Neuronal stem cell (in vitro differentiated cells): ENCODE measurements around the gene GABBR2.
"Not testable (repeated sequence)": the region's sequence is repeated elsewhere in the genome, so short reads cannot be mapped to it uniquely, and the experiment has no call there.

Experiments
- DNase-seq: peaks from one replicate; pipeline ENCODE4 v3.0.0-alpha.2; 2013; ENCODE audit warnings: low spot score
- H2AFZ ChIP-seq: one replicate; pipeline ENCODE4 v1.6.1; 2013; ENCODE audit warnings: mild to moderate bottlenecking, low read length, inconsistent platforms
- H2AK5ac ChIP-seq: 2 replicates; pipeline ENCODE4 v1.6.1; 2013; ENCODE audit warnings: low read depth, mild to moderate bottlenecking, inconsistent platforms, low read length, moderate library complexity, mixed read lengths
- H2BK120ac ChIP-seq: 2 replicates; pipeline ENCODE4 v1.6.1; 2013; ENCODE audit warnings: low read depth, mild to moderate bottlenecking, inconsistent platforms, low read length, moderate library complexity, mixed read lengths
- H2BK12ac ChIP-seq: one replicate; pipeline ENCODE4 v1.6.1; 2013; ENCODE audit warnings: low read length, inconsistent platforms
- H2BK15ac ChIP-seq: 2 replicates; pipeline ENCODE4 v1.6.1; 2013; ENCODE audit warnings: mild to moderate bottlenecking, low read length, inconsistent platforms, mixed read lengths
- H2BK5ac ChIP-seq: one replicate; pipeline ENCODE4 v1.6.1; 2013; ENCODE audit warnings: inconsistent platforms, mild to moderate bottlenecking, low read length, moderate library complexity
- H3K14ac ChIP-seq: one replicate; pipeline ENCODE4 v1.6.1; 2013; ENCODE audit warnings: low read length, inconsistent platforms
- H3K18ac ChIP-seq: 2 replicates; pipeline ENCODE4 v1.6.1; 2013; ENCODE audit warnings: low read length, inconsistent platforms
- H3K23ac ChIP-seq: 2 replicates; pipeline ENCODE4 v1.6.1; 2013; ENCODE audit warnings: low read depth, mild to moderate bottlenecking, mixed read lengths, low read length, inconsistent platforms; ENCODE audit not compliant: poor library complexity
- H3K27ac ChIP-seq: replicated peaks from 3 replicates; pipeline ENCODE4 v1.5.1; 2013; ENCODE audit warnings: low read length, inconsistent platforms
- H3K27me3 ChIP-seq, 3 experiments: 2 replicates each; pipeline ENCODE4 v1.6.1; 2013; ENCODE audit warnings: low read length in 3 of 3, mild to moderate bottlenecking in 2 of 3, inconsistent platforms in 1 of 3, low read depth in 1 of 3, mixed read lengths in 1 of 3, moderate library complexity in 1 of 3; ENCODE audit not compliant: control insufficient read depth in 3 of 3, insufficient read depth in 3 of 3
- H3K36me3 ChIP-seq, 2 donors: replicated peaks in 1 of 2; 2 replicates each; pipeline ENCODE4 v1.6.1; 2013; ENCODE audit warnings: low read length in 2 of 2; ENCODE audit not compliant: control insufficient read depth in 2 of 2, insufficient read depth in 2 of 2
- H3K4ac ChIP-seq: 2 replicates; pipeline ENCODE4 v1.6.1; 2013; ENCODE audit warnings: inconsistent platforms, mild to moderate bottlenecking, low read length, moderate library complexity
- H3K4me1 ChIP-seq, 2 donors: 1 replicate in 1 of 2; 2 replicates in 1 of 2; pipeline ENCODE4 v1.6.1; 2013; ENCODE audit warnings: low read length in 2 of 2, low read depth in 1 of 2; ENCODE audit not compliant: control insufficient read depth in 2 of 2, insufficient read depth in 1 of 2
- H3K4me2 ChIP-seq: one replicate; pipeline ENCODE4 v1.6.1; 2013; ENCODE audit warnings: mild to moderate bottlenecking, low read length, inconsistent platforms; ENCODE audit not compliant: insufficient read depth, poor library complexity, severe bottlenecking
- H3K4me3 ChIP-seq, 2 donors: 2 replicates each; pipeline ENCODE4 v1.5.1; 2013; ENCODE audit warnings: low read length in 2 of 2, mild to moderate bottlenecking in 2 of 2, inconsistent platforms in 1 of 2, moderate library complexity in 1 of 2
- H3K79me1 ChIP-seq: one replicate; pipeline ENCODE4 v1.6.1; 2013; ENCODE audit warnings: low read depth, mild to moderate bottlenecking, inconsistent platforms, low read length, moderate library complexity
- H3K9ac ChIP-seq: one replicate; pipeline ENCODE4 v1.6.1; 2013; ENCODE audit warnings: mild to moderate bottlenecking, low read depth, low read length, inconsistent platforms; ENCODE audit not compliant: poor library complexity
- H3K9me3 ChIP-seq, 2 donors: replicated peaks in 1 of 2; 2 replicates each; pipeline versions ENCODE3 to v1.6.1; 2013; ENCODE audit warnings: low read length in 2 of 2, mild to moderate bottlenecking in 2 of 2, inconsistent platforms in 1 of 2, low read depth in 1 of 2, mixed read lengths in 1 of 2, moderate library complexity in 1 of 2; ENCODE audit not compliant: control insufficient read depth in 2 of 2, insufficient read depth in 1 of 2
- H4K8ac ChIP-seq: one replicate; pipeline ENCODE4 v1.6.1; 2013; ENCODE audit warnings: low read depth, mild to moderate bottlenecking, inconsistent platforms, low read length, moderate library complexity
- H4K91ac ChIP-seq: one replicate; pipeline ENCODE4 v1.6.1; 2013; ENCODE audit warnings: low read length, low read depth, mild to moderate bottlenecking, inconsistent platforms; ENCODE audit not compliant: poor library complexity
- WGBS, 2 donors: extraction: QIAGEN DNeasy Blood & Tissue Kit; methylation state at CpG; one replicate each; pipeline ENCODE4 v1.1.7; 2013; ENCODE audit warnings: missing lambda C conversion rate in 2 of 2, mixed read lengths in 1 of 2; ENCODE audit not compliant: insufficient read length in 2 of 2, insufficient replicate concordance in 1 of 2; ENCODE audit errors: extremely low coverage in 2 of 2; 5-methylcytosine and 5-hydroxymethylcytosine counted together

The GABBR2 gene

DNA sequence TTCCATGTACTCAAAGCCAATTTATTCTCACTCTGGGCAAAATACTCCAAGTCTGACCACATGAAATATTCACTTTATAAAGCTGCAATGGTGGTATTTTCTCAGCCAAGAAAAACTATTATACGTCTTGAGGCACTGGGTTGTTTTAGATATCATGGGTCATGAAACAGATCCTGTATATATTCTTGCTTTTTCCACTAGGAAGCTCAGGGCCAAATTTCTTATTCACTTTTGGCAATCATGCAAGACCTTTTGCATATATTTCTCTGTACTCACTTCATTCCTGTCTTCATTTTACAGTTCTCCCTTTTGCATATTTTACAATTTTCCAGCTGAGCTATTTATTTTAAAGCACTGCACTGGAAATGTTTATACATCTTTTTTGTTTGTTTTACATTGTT lies 49.8 kb downstream of the GABBR2 start:
- WGBS, 2 donors: no CpG with 5 or more reads among the region's 1 CpG

DNA sequence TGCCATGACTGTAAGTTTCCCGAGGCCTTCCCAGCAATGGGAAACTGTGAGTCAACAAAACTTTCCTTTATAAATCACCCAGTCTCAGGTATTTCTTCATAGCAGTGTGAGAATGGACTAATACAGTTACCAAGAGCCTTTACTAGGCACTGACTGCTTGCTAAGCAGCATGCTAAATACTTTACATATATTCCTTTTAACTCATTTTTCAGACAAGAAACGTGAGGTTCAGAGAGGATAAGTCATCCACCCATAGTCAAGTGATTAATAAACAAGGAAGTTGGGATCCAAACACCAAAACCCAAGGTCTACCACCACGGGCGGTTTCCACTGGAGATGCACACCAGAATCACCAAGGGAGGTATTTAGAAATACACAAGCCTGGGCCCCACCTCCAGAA lies 50.8 kb downstream of the GABBR2 start:
- H2AFZ ChIP-seq: no peak overlapping the region
- no peak overlapping the region for H3K14ac ChIP-seq
- H4K8ac ChIP-seq: no peak overlapping the region
- no peak overlapping the region for H4K91ac ChIP-seq
- no peaks in the 10 kb centered on the region for H3K9me3 ChIP-seq
- no peaks in the 10 kb centered on the region for H3K4me1 ChIP-seq
- no peaks in the 10 kb centered on the region for H3K27me3 ChIP-seq
- no peak overlapping the region for H3K27ac ChIP-seq
- no peak overlapping the region for H2AK5ac ChIP-seq
- no peak overlapping the region for H3K4ac ChIP-seq
- no peak overlapping the region for H3K4me3 ChIP-seq
- H3K79me1 ChIP-seq: no peaks in the 10 kb centered on the region
- H3K18ac ChIP-seq: no peak overlapping the region
- no peak overlapping the region for H2BK120ac ChIP-seq
- no peak overlapping the region for H3K9ac ChIP-seq
- no peak overlapping the region for H2BK5ac ChIP-seq
- DNase-seq: no peak
- H3K4me2 ChIP-seq: no peak overlapping the region
- no CpG with 5 or more reads among the region's 4 CpGs for WGBS, 2 donors
- no peaks in the 10 kb centered on the region for H3K36me3 ChIP-seq
- H2BK12ac ChIP-seq: no peak overlapping the region
- no peak overlapping the region for H2BK15ac ChIP-seq
- H3K23ac ChIP-seq: no peak overlapping the region

More for the DNA sequence above, 49.8 kb downstream of the GABBR2 start:
- Histone ChIP-seq H3K36me3 (no peaks in the 10 kb centered on the region), H2AK5ac (no peak overlapping the region), H3K79me1 (no peaks in the 10 kb centered on the region), H3K4me2 (no peak overlapping the region), H3K23ac (no peak overlapping the region), H2AFZ (no peak overlapping the region), H3K9me3 (no peaks in the 10 kb centered on the region), H3K27me3 (no peaks in the 10 kb centered on the region), H3K9ac (no peak overlapping the region), H4K8ac (no peak overlapping the region), H3K18ac (no peak overlapping the region), H2BK5ac (no peak overlapping the region), H2BK12ac (no peak overlapping the region), H2BK15ac (no peak overlapping the region), H4K91ac (no peak overlapping the region), H3K14ac (no peak overlapping the region), H3K4me3 (no peak overlapping the region), H3K27ac (no peak overlapping the region), H3K4ac (no peak overlapping the region), H3K4me1 (no peaks in the 10 kb centered on the region), H2BK120ac (no peak overlapping the region)
- DNase-seq: no peak

DNA sequence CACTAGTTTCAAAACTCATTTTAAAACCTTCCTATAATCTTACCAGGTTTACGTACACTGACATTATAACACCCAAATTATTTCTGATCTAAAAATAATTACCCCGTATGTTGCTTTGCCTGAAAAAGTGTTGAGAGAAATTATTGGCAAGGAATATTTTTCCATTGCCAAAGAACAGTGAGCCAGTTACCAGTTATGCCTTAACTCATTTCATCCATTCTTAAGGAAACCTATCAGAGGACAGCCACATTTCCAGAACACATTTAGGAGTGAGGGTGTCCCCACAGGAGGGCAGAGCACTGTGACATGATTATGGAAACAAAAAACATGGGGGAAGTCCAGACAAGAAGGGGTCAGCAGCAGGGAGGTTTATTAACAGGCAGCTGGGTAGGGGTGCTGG lies 52.2 kb downstream of the GABBR2 start:
- Histone ChIP-seq H2BK12ac (no peak overlapping the region), H3K4me1 (no peaks in the 10 kb centered on the region), H3K4ac (no peak overlapping the region), H3K9me3 (no peaks in the 10 kb centered on the region), H3K79me1 (no peaks in the 10 kb centered on the region), H4K91ac (no peak overlapping the region), H3K9ac (no peak overlapping the region), H2BK5ac (no peak overlapping the region), H4K8ac (no peak overlapping the region), H3K23ac (no peak overlapping the region), H2AK5ac (no peak overlapping the region), H3K27ac (no peak overlapping the region), H3K4me2 (no peak overlapping the region), H3K36me3 (no peaks in the 10 kb centered on the region), H3K14ac (no peak overlapping the region), H2BK15ac (no peak overlapping the region), H3K27me3 (no peaks in the 10 kb centered on the region), H3K4me3 (no peak overlapping the region), H3K18ac (peak overlapping the region; percentile 50), H2BK120ac (no peak overlapping the region), H2AFZ (no peak overlapping the region)
- WGBS, 2 donors: no CpG with 5 or more reads among the region's 2 CpGs
- no peak for DNase-seq

DNA sequence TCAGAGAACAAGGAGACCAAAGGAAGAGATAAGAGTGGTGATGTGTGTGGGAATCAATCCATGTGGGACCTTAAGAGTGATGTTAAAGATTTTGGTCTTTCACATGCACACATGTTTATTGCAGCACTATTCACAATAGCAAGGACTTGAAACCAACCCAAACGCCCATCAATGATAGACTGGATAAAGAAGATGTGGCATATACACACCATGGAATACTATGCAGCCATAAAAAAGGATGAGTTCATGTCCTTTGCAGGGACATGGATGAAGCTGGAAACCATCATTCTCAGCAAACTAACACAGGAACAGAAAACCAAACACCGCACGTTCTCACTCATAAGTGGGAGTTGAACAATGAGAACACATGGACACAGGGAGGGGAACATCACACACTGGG lies 53.3 kb downstream of the GABBR2 start:
- not testable (repeated sequence) for H3K4me3 ChIP-seq, H3K4me2 ChIP-seq, H3K79me1 ChIP-seq, H3K14ac ChIP-seq, H2BK5ac ChIP-seq, H4K8ac ChIP-seq, H3K9me3 ChIP-seq, H3K23ac ChIP-seq, H3K36me3 ChIP-seq, H2AFZ ChIP-seq, DNase-seq, H3K18ac ChIP-seq, H2BK120ac ChIP-seq, H2AK5ac ChIP-seq, H2BK15ac ChIP-seq, H3K9ac ChIP-seq, H3K27me3 ChIP-seq, H3K27ac ChIP-seq, H2BK12ac ChIP-seq, H3K4me1 ChIP-seq, H4K91ac ChIP-seq, H3K4ac ChIP-seq
- WGBS, 2 donors: no CpG with 5 or more reads among the region's 3 CpGs
